NCI-H748 (cell line): ENCODE results near the gene PHACTR1.

Experiments
- DNase-seq: peaks from one replicate; lab custom pipeline; 2025; ENCODE audit not compliant: unreplicated experiment; lab: John Stamatoyannopoulos, UW

Gene PHACTR1

GRCh38 chr6:13058051-13058450 lies 341.5 kb downstream of the PHACTR1 start:
- no peak for DNase-seq

GRCh38 chr6:13059026-13059425 lies 342.5 kb downstream of the PHACTR1 start:
- no peak for DNase-seq

GRCh38 chr6:13063300-13063918 lies 346.8 kb downstream of the PHACTR1 start:
- no peak for DNase-seq

- DNase-seq: no peak
These were observed 349.0 kb downstream of the PHACTR1 start for GRCh38 chr6:13065581-13065980.

GRCh38 chr6:13066050-13066449 lies 349.5 kb downstream of the PHACTR1 start:
- DNase-seq: no peak

GRCh38 chr6:13066820-13067219 lies 350.3 kb downstream of the PHACTR1 start:
- no peak for DNase-seq

GRCh38 chr6:13068586-13069210 lies 352.1 kb downstream of the PHACTR1 start:
- no peak for DNase-seq

GRCh38 chr6:13071550-13072345 lies 355.2 kb downstream of the PHACTR1 start:
- no peak for DNase-seq

- DNase-seq: no peak
These were observed 356.2 kb downstream of the PHACTR1 start for GRCh38 chr6:13072686-13073347.

GRCh38 chr6:13074415-13075140 lies 358.0 kb downstream of the PHACTR1 start:
- no peak for DNase-seq

- no peak for DNase-seq
These were observed 358.7 kb downstream of the PHACTR1 start for GRCh38 chr6:13075141-13075845.

GRCh38 chr6:13076575-13076974 lies 360.0 kb downstream of the PHACTR1 start:
- DNase-seq: no peak

- DNase-seq: no peak
These were observed 360.6 kb downstream of the PHACTR1 start for GRCh38 chr6:13077117-13077516.

GRCh38 chr6:13079096-13079723 lies 362.6 kb downstream of the PHACTR1 start:
- DNase-seq: no peak

GRCh38 chr6:13080462-13081188 lies 364.1 kb downstream of the PHACTR1 start:
- DNase-seq: no peak

- no peak for DNase-seq
These were observed 364.6 kb downstream of the PHACTR1 start for GRCh38 chr6:13081189-13081563.

GRCh38 chr6:13089296-13089994 lies 372.9 kb downstream of the PHACTR1 start:
- DNase-seq: no peak

- no peak for DNase-seq
These were observed 374.6 kb downstream of the PHACTR1 start for GRCh38 chr6:13091192-13091591.
